Thyroid gland (tissue), 4 donors: ENCODE measurements around the gene AADACL3.

Source experiments
- CTCF ChIP-seq, 6 experiments: fragments of 200-600 bp in 3 of 6; fragments of 450-650 bp in 3 of 6; sonication (generic) in 3 of 6; IDR thresholded peaks; one replicate each; pipeline ENCODE4 v1.5.1; 2016 to 2019; ENCODE audit warnings: antibody characterized with exemption in 6 of 6, mild to moderate bottlenecking in 2 of 6, inconsistent platforms in 1 of 6, moderate library complexity in 1 of 6
- POLR2A ChIP-seq, 2 donors: fragments of 450-650 bp; IDR thresholded peaks; one replicate each; pipeline ENCODE4 v1.6.1; 2017; ENCODE audit warnings: antibody characterized with exemption in 2 of 2, mild to moderate bottlenecking in 2 of 2, moderate library complexity in 1 of 2

- no peak for TF ChIP-seq CTCF (IDR thresholded peaks at IDR 0.05)
- TF ChIP-seq POLR2A (IDR thresholded peaks at IDR 0.05), result no peak
Observed at GRCh38 chr1:12717301-12717838, 1.5 kb downstream of the AADACL3 start.
